ENCODE results near the gene ITPRIPL2. TPM values are rescaled to one million over a fixed set of nuclear protein-coding genes. Genes with fewer than 3 reads are reported as not detected.

Gene ITPRIPL2
- total and polyA plus RNA-seq, 12 donors, result 7.7 to 121 (median 53.6) TPM

DNA sequence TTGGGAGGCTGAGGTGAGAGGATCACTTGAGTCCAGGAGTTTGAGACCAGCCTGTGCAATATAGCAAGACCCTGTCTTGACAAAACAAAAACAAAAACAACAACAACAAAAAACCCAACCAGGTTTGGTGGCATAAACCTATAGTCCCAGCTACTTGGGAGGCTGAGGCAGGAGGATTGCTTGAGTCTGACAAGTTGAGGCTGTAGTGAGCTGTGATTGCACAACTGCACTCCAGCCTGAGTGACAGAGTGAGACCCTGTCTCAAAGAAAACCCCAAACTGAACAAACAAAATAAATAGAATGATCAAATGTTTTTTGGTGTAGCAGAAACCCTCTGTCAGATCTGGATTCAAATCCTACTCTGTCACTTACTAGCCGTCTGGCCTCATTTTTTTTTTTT is 38.3 kb downstream of the ITPRIPL2 start:
- intact Hi-C loops (cut with DNase I), result no loop called here
- no peak overlapping the region for H3K27ac ChIP-seq
- WGBS, 4 donors, result 58 to 74% (median 73%) methylated on average over 1 of the region's 1 CpG
- H3K4me3 ChIP-seq, result no peak overlapping the region
- TF ChIP-seq POLR2A (IDR thresholded peaks at IDR 0.05), result no peak
- H3K27me3 ChIP-seq, result no peaks in the 10 kb centered on the region
- H3K4me1 ChIP-seq (replicated peaks in 1 of 2), result no peaks in the 10 kb centered on the region
- no peak for DNase-seq
- H3K9me3 ChIP-seq (replicated peaks in 1 of 3), result no peaks in the 10 kb centered on the region
- H3K36me3 ChIP-seq (replicated peaks in 1 of 2), result no peaks in the 10 kb centered on the region

- H3K9me3 ChIP-seq (replicated peaks in 1 of 3), result no peaks in the 10 kb centered on the region
- intact Hi-C loops (cut with DNase I), result no loop called here
- H3K27me3 ChIP-seq, result no peaks in the 10 kb centered on the region
- WGBS, 4 donors, result 60 to 73% (median 66%) methylated on average over 4 of the region's 4 CpGs
- TF ChIP-seq POLR2A (IDR thresholded peaks at IDR 0.05), result no peak
- TF ChIP-seq, protein P1, sequence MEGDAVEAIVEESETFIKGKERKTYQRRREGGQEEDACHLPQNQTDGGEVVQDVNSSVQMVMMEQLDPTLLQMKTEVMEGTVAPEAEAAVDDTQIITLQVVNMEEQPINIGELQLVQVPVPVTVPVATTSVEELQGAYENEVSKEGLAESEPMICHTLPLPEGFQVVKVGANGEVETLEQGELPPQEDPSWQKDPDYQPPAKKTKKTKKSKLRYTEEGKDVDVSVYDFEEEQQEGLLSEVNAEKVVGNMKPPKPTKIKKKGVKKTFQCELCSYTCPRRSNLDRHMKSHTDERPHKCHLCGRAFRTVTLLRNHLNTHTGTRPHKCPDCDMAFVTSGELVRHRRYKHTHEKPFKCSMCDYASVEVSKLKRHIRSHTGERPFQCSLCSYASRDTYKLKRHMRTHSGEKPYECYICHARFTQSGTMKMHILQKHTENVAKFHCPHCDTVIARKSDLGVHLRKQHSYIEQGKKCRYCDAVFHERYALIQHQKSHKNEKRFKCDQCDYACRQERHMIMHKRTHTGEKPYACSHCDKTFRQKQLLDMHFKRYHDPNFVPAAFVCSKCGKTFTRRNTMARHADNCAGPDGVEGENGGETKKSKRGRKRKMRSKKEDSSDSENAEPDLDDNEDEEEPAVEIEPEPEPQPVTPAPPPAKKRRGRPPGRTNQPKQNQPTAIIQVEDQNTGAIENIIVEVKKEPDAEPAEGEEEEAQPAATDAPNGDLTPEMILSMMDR (IDR thresholded peaks at IDR 0.05), result no peak
- no peak overlapping the region for H3K27ac ChIP-seq
- H3K4me3 ChIP-seq, result no peak overlapping the region
- H3K36me3 ChIP-seq (replicated peaks in 1 of 2), result no peaks in the 10 kb centered on the region
- no peaks in the 10 kb centered on the region for H3K4me1 ChIP-seq (replicated peaks in 1 of 2)
- DNase-seq, result no peak
Measured at GRCh38 chr16:19153876-19154275, 40.1 kb downstream of the ITPRIPL2 start.

- Histone ChIP-seq H3K9me3 (replicated peaks in 1 of 3) (no peaks in the 10 kb centered on the region), H3K36me3 (replicated peaks in 1 of 2) (no peaks in the 10 kb centered on the region), H3K27ac (no peak overlapping the region), H3K4me1 (replicated peaks in 1 of 2) (no peaks in the 10 kb centered on the region), H3K4me3 (no peak overlapping the region), H3K27me3 (no peaks in the 10 kb centered on the region)
- 78 to 86% (median 81%) methylated on average over 4 of the region's 4 CpGs for WGBS, 4 donors
- intact Hi-C loops (cut with DNase I), result no loop called here
- no peak for TF ChIP-seq POLR2A (IDR thresholded peaks at IDR 0.05)
- TF ChIP-seq, protein P1 (IDR thresholded peaks at IDR 0.05), result no peak
- no peak for DNase-seq
Measured at GRCh38 chr16:19162085-19162484, 48.3 kb downstream of the ITPRIPL2 start.

GRCh38 chr16:19163215-19163614 is 49.5 kb downstream of the ITPRIPL2 start:
- intact Hi-C loops (cut with DNase I), result no loop called here
- Histone ChIP-seq H3K36me3 (replicated peaks in 1 of 2) (no peaks in the 10 kb centered on the region), H3K27me3 (peaks cover 4% of the 10 kb centered on the region), H3K4me3 (no peak overlapping the region), H3K4me1 (replicated peaks in 1 of 2) (peaks cover 0 to 9% of the 10 kb centered on the region in 2 donors), H3K9me3 (replicated peaks in 1 of 3) (no peaks in the 10 kb centered on the region), H3K27ac (no peak overlapping the region)
- TF ChIP-seq POLR2A (IDR thresholded peaks at IDR 0.05), result no peak
- TF ChIP-seq, protein P1 (IDR thresholded peaks at IDR 0.05), result no peak
- DNase-seq, result no peak
- WGBS, 4 donors, result 88 to 100% (median 96%) methylated on average over 1 of the region's 1 CpG

DNA sequence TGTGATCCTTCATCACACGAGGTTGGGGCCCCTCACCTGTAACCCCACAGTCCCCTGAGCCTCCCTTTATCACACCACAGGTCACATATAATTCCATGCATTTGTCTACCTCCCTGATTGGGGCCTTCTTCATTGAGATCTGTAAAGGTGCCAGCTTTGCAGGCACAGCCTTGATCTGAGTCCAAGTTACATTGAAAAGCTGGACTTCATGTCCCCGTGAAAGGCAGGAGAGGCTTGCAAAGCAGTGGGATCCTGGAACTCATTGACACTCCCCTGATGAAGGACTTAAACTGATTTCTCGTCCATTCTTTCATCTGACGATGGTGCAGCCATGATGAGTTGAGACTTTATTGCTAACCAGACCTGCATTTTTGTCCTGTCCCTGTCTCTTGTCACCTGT is 50.5 kb downstream of the ITPRIPL2 start:
- no peaks in the 10 kb centered on the region for H3K9me3 ChIP-seq (replicated peaks in 1 of 3)
- H3K4me1 ChIP-seq (replicated peaks in 1 of 2), result peaks cover 0 to 17% of the 10 kb centered on the region in 2 donors
- intact Hi-C loops (cut with DNase I), result no loop called here
- H3K36me3 ChIP-seq (replicated peaks in 1 of 2), result no peaks in the 10 kb centered on the region
- WGBS, 4 donors, result 62 to 74% (median 67%) methylated on average over 4 of the region's 4 CpGs
- TF ChIP-seq, protein P1 (IDR thresholded peaks at IDR 0.05), result no peak
- TF ChIP-seq POLR2A (IDR thresholded peaks at IDR 0.05), result no peak
- DNase-seq, result no peak
- H3K4me3 ChIP-seq, result no peak overlapping the region
- peaks cover 9% of the 10 kb centered on the region for H3K27me3 ChIP-seq
- no peak overlapping the region for H3K27ac ChIP-seq
